ENCODE data around the gene HEPACAM. TPM values are rescaled to one million over a fixed set of nuclear protein-coding genes. Genes with fewer than 3 reads are reported as not detected.

Gene HEPACAM
- polyA plus RNA-seq, 2 of the 4 experiments (the other 2 are of a cell fraction) = not detected

DNA sequence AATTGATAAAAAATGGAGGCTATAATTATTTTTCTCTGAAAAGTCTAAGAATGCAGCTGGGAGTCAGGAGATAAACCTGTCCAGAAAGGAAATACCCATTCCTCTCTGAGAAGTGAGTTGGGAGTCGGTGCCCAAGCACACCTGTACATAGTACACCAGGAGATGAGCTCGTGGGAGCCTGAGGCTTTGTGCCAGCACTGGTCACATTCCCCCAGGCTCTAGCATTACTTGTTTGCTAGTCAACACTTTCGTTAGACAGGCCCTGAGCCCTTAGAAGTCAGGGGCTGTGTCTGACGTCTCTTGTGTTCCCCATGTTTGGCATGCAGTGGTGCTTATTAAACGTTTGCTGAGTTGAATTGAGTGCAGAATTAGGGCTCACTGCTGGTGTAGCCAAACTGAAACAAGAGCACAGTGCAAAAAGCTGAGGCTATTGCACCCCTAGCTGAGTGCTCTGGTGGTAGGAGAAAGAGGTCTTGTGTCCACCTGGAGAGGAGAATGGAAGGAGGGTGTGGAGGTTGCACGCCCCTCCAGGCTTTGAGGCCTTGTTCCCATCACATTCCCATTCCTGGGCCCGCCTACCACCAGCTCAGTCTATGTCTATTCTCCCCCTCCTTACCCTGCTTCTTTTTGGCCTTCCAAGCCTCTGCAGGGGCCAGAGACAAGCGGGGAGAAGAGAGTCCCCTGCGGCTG is 45.0 kb downstream of the HEPACAM start:
- Histone ChIP-seq H3K4me1 (no peaks in the 10 kb centered on the region), H3K27ac (no peak overlapping the region), H3K4me2 (no peak overlapping the region), H3K4me3 (no peak overlapping the region), H3K9me3 (no peaks in the 10 kb centered on the region)
- FAIRE-seq = no peak
- DNase-seq (ENCODE audit: low read depth in 1 of 2, low spot score in 1 of 2) = no peak
- ATAC-seq = no peak
- ChIA-PET CTCF (interaction anchor here (0.8 to 1.9 kb wide), 6 partner anchors 10 to 149 kb away, joined by 3 to 9 read pairs (median 4); no protein-coding TSS in a partner anchor), POLR2A (interaction anchor here (1.8 to 3.4 kb wide), 2 partner anchors 14 kb away, joined by 5 to 10 read pairs; no protein-coding TSS in a partner anchor)
- 48% methylated on average over 9 of the region's 9 CpGs for WGBS (ENCODE audit: missing lambda C conversion rate)
- TF ChIP-seq ZSCAN20 (CRISPR knock-in tag; IDR thresholded peaks at IDR 0.05) = no peak
- TF ChIP-seq, protein P1, sequence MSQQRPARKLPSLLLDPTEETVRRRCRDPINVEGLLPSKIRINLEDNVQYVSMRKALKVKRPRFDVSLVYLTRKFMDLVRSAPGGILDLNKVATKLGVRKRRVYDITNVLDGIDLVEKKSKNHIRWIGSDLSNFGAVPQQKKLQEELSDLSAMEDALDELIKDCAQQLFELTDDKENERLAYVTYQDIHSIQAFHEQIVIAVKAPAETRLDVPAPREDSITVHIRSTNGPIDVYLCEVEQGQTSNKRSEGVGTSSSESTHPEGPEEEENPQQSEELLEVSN (IDR thresholded peaks at IDR 0.05; ENCODE audit: borderline replicate concordance, low read depth) = no peak
- TF ChIP-seq FOSB (CRISPR knock-in tag; IDR thresholded peaks at IDR 0.05) = no peak
- no peak for TF ChIP-seq RAD21 (conservative IDR thresholded peaks at IDR 0.05 in 1 of 2, IDR thresholded peaks at IDR 0.05 in 1 of 2)
- no peak for TF ChIP-seq FOSL2 (IDR thresholded peaks at IDR 0.05)
- TF ChIP-seq FOSL2 (CRISPR knock-in tag; IDR thresholded peaks at IDR 0.05) = no peak
- TF ChIP-seq, protein P2, sequence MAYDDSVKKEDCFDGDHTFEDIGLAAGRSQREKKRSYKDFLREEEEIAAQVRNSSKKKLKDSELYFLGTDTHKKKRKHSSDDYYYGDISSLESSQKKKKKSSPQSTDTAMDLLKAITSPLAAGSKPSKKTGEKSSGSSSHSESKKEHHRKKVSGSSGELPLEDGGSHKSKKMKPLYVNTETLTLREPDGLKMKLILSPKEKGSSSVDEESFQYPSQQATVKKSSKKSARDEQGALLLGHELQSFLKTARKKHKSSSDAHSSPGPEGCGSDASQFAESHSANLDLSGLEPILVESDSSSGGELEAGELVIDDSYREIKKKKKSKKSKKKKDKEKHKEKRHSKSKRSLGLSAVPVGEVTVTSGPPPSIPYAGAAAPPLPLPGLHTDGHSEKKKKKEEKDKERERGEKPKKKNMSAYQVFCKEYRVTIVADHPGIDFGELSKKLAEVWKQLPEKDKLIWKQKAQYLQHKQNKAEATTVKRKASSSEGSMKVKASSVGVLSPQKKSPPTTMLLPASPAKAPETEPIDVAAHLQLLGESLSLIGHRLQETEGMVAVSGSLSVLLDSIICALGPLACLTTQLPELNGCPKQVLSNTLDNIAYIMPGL (CRISPR knock-in tag; IDR thresholded peaks at IDR 0.05; ENCODE audit: borderline replicate concordance) = no peak

DNA sequence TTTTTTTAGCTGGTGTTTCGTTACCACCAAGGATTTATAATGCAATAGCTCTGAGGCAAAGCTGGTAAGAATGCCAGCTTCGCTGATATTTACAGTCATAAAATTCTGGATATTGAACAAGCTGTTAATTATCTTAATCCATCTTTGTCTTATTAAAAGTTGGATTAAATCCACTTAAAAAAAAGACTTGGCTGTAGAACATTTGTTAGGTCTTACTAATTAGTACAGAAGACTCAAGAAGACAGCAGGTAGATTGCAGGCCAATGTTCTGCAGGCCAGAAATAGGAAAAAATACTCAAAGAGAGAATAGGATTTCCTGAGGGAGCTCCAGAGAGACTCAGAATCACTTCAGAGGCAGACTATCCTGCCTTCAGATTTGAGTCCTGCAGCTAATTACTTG is 45.7 kb downstream of the HEPACAM start:
- FAIRE-seq (no peak), ATAC-seq (no peak), DNase-seq (ENCODE audit: low read depth in 1 of 2, low spot score in 1 of 2) (no peak)
- no peak overlapping the region for H3K27ac ChIP-seq
- ChIA-PET CTCF (interaction anchor here (1.0 to 1.9 kb wide), 3 partner anchors 11 to 23 kb away, joined by 3 to 9 read pairs (median 4); no protein-coding TSS in a partner anchor), POLR2A (interaction anchor here (1.8 kb wide), 1 partner anchor 14 kb away, joined by 5 read pairs; no protein-coding TSS in a partner anchor)
- no peaks in the 10 kb centered on the region for H3K4me1 ChIP-seq
- WGBS (ENCODE audit: missing lambda C conversion rate) = 32% methylated on average over 2 of the region's 2 CpGs
- TF ChIP-seq, protein P3, sequence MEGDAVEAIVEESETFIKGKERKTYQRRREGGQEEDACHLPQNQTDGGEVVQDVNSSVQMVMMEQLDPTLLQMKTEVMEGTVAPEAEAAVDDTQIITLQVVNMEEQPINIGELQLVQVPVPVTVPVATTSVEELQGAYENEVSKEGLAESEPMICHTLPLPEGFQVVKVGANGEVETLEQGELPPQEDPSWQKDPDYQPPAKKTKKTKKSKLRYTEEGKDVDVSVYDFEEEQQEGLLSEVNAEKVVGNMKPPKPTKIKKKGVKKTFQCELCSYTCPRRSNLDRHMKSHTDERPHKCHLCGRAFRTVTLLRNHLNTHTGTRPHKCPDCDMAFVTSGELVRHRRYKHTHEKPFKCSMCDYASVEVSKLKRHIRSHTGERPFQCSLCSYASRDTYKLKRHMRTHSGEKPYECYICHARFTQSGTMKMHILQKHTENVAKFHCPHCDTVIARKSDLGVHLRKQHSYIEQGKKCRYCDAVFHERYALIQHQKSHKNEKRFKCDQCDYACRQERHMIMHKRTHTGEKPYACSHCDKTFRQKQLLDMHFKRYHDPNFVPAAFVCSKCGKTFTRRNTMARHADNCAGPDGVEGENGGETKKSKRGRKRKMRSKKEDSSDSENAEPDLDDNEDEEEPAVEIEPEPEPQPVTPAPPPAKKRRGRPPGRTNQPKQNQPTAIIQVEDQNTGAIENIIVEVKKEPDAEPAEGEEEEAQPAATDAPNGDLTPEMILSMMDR (IDR thresholded peaks at IDR 0.05) = no peak
- TF ChIP-seq POLR2A (IDR thresholded peaks at IDR 0.05; ENCODE audit: low read length) = no peak
- no peak for TF ChIP-seq MAFK (IDR thresholded peaks at IDR 0.05; ENCODE audit: partially characterized antibody)
- TF ChIP-seq KDM5A (IDR thresholded peaks at IDR 0.05) = no peak
- no peak for TF ChIP-seq HOXA7 (CRISPR knock-in tag; IDR thresholded peaks at IDR 0.05)
- no peak for TF ChIP-seq ZSCAN20 (CRISPR knock-in tag; IDR thresholded peaks at IDR 0.05)
- TF ChIP-seq CEBPB (IDR thresholded peaks at IDR 0.05) = no peak
- TF ChIP-seq, protein P2 (CRISPR knock-in tag; IDR thresholded peaks at IDR 0.05; ENCODE audit: borderline replicate concordance) = no peak
- TF ChIP-seq ZNF302 (CRISPR knock-in tag; IDR thresholded peaks at IDR 0.05) = no peak
- TF ChIP-seq, protein P4, sequence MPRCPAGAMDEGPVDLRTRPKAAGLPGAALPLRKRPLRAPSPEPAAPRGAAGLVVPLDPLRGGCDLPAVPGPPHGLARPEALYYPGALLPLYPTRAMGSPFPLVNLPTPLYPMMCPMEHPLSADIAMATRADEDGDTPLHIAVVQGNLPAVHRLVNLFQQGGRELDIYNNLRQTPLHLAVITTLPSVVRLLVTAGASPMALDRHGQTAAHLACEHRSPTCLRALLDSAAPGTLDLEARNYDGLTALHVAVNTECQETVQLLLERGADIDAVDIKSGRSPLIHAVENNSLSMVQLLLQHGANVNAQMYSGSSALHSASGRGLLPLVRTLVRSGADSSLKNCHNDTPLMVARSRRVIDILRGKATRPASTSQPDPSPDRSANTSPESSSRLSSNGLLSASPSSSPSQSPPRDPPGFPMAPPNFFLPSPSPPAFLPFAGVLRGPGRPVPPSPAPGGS (IDR thresholded peaks at IDR 0.05) = no peak
- TF ChIP-seq SREBF2 (IDR thresholded peaks at IDR 0.05) = no peak
- TF ChIP-seq, protein P5, sequence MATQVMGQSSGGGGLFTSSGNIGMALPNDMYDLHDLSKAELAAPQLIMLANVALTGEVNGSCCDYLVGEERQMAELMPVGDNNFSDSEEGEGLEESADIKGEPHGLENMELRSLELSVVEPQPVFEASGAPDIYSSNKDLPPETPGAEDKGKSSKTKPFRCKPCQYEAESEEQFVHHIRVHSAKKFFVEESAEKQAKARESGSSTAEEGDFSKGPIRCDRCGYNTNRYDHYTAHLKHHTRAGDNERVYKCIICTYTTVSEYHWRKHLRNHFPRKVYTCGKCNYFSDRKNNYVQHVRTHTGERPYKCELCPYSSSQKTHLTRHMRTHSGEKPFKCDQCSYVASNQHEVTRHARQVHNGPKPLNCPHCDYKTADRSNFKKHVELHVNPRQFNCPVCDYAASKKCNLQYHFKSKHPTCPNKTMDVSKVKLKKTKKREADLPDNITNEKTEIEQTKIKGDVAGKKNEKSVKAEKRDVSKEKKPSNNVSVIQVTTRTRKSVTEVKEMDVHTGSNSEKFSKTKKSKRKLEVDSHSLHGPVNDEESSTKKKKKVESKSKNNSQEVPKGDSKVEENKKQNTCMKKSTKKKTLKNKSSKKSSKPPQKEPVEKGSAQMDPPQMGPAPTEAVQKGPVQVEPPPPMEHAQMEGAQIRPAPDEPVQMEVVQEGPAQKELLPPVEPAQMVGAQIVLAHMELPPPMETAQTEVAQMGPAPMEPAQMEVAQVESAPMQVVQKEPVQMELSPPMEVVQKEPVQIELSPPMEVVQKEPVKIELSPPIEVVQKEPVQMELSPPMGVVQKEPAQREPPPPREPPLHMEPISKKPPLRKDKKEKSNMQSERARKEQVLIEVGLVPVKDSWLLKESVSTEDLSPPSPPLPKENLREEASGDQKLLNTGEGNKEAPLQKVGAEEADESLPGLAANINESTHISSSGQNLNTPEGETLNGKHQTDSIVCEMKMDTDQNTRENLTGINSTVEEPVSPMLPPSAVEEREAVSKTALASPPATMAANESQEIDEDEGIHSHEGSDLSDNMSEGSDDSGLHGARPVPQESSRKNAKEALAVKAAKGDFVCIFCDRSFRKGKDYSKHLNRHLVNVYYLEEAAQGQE (IDR thresholded peaks at IDR 0.05) = no peak
- TF ChIP-seq RCOR1 (IDR thresholded peaks at IDR 0.05; ENCODE audit: low read depth, low read length) = no peak
- no peaks in the 10 kb centered on the region for H3K9me3 ChIP-seq
- H3K4me3 ChIP-seq = no peak overlapping the region
- H3K4me2 ChIP-seq = no peak overlapping the region

Data from A549 (cell line).